Hepatocyte (in vitro differentiated cells): ENCODE measurements around the gene CARD8.

Experiments
- EZH2 ChIP-seq: fragments of 200-600 bp; sonication (generic); IDR thresholded peaks from 2 replicates; pipeline ENCODE4 v1.6.1; 2016; ENCODE audit warnings: antibody characterized with exemption, mild to moderate bottlenecking, borderline replicate concordance
- TF ChIP-seq, protein P1 (sequence below): fragments of 200-600 bp; sonication (generic); IDR thresholded peaks from 2 replicates; pipeline ENCODE4 v1.5.1; 2016; ENCODE audit warnings: antibody characterized with exemption, mild to moderate bottlenecking; ENCODE audit not compliant: poor library complexity

DNA sequence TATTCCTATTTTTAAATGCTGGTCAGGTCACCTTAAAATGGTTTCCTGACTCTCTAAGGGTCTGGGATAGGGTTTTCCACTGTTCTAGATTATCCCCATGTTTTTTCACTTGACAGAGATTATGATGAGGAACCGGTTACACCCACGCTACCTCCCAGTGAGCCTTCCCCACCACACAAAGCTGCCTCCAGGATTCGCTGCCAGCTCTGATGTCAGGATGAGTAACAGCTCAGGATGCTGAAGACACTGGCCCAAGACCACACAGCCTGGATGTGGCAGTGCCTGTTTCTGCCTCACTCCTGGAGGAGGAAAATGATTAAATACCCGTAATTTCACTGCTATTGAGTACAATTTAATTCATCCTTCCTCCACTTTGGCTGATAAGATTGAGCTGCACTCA, 37.1 kb upstream of the CARD8 start:
- TF ChIP-seq, protein P1, sequence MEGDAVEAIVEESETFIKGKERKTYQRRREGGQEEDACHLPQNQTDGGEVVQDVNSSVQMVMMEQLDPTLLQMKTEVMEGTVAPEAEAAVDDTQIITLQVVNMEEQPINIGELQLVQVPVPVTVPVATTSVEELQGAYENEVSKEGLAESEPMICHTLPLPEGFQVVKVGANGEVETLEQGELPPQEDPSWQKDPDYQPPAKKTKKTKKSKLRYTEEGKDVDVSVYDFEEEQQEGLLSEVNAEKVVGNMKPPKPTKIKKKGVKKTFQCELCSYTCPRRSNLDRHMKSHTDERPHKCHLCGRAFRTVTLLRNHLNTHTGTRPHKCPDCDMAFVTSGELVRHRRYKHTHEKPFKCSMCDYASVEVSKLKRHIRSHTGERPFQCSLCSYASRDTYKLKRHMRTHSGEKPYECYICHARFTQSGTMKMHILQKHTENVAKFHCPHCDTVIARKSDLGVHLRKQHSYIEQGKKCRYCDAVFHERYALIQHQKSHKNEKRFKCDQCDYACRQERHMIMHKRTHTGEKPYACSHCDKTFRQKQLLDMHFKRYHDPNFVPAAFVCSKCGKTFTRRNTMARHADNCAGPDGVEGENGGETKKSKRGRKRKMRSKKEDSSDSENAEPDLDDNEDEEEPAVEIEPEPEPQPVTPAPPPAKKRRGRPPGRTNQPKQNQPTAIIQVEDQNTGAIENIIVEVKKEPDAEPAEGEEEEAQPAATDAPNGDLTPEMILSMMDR, result no peak
- TF ChIP-seq EZH2, result no peak
